HepG2 (cell line): ENCODE measurements around the gene PCSK5. TPM values are rescaled to one million over a fixed set of nuclear protein-coding genes. Genes with fewer than 3 reads are reported as not detected.

Source experiments
- ATAC-seq: fragments of 200-7000 bp; cut with Tn5 transposase; 3 replicates; pipeline ENCODE4 v1.9.1; 2020; ENCODE audit warnings: mild to moderate bottlenecking, moderate library complexity
- BruUV-seq: library from RNA; stranded (reverse); fragments of 400-500 nt; replicated peaks from 2 replicates; lab custom pipeline; 2021; lab: Mats Ljungman, UMichigan
- CTCF ChIA-PET: fragments of 300-600 bp; formaldehyde crosslinking; extraction: SDS; loops from one replicate; lab custom pipeline; 2021; ENCODE audit warnings: low total read pairs, inconsistent platforms, low intra/inter-chr PET ratio; lab: Yijun Ruan, JAX
- POLR2A ChIA-PET: fragments of 350-600 bp; sonication (Branson Sonifier 250); formaldehyde crosslinking; loops from one replicate; lab custom pipeline; 2020; ENCODE audit warnings: antibody characterized with exemption, inconsistent platforms; lab: Yijun Ruan, JAX
- DNase-seq: peaks from one replicate; pipeline ENCODE4 v3.0.0-alpha.2; 2015; ENCODE audit warnings: low spot score
- FAIRE-seq: peaks from 3 replicates; lab custom pipeline; 2011; peaks lifted over from hg19 to GRCh38; lab: Jason Lieb, UNC
- H2AFZ ChIP-seq: one replicate; pipeline ENCODE4 v1.6.1; 2011; ENCODE audit warnings: low read length, inconsistent platforms
- H3K27ac ChIP-seq: fragments of 300-600 bp; 3 replicates; pipeline ENCODE4 v1.8.0; 2011; ENCODE audit warnings: mixed run types, mild to moderate bottlenecking, mixed read lengths, low read length, inconsistent platforms; ENCODE audit not compliant: insufficient read depth; ENCODE audit errors: extremely low read length
- H3K27me3 ChIP-seq, 2 experiments: fragments of 200-600 bp in 1 of 2; 2 replicates in 1 of 2; 3 replicates in 1 of 2; pipeline versions ENCODE4 v1.6.0 to v1.8.0; 2011; ENCODE audit warnings: low read length in 2 of 2, mild to moderate bottlenecking in 2 of 2, moderate library complexity in 2 of 2, inconsistent platforms in 1 of 2; ENCODE audit not compliant: insufficient read depth in 2 of 2, control insufficient read depth in 1 of 2
- H3K36me3 ChIP-seq, 2 experiments: fragments of 200-600 bp in 1 of 2; replicated peaks in 1 of 2; 2 replicates in 1 of 2; 3 replicates in 1 of 2; pipeline versions ENCODE4 v1.5.1 to v1.8.0; 2011; ENCODE audit warnings: low read length in 2 of 2, inconsistent platforms in 1 of 2; ENCODE audit not compliant: insufficient read depth in 2 of 2, control insufficient read depth in 1 of 2
- H3K4me1 ChIP-seq: 2 replicates; pipeline ENCODE4 v1.5.1; 2012; ENCODE audit warnings: low read length, inconsistent platforms; ENCODE audit not compliant: insufficient read depth
- H3K4me2 ChIP-seq: 2 replicates; pipeline ENCODE4 v1.6.0; 2011; ENCODE audit warnings: low read depth, low read length, inconsistent platforms
- H3K4me3 ChIP-seq, 3 experiments: fragments of 200-600 bp in 1 of 3; sonication (generic), shearing (Covaris generic) in 1 of 3; replicated peaks in 1 of 3; 2 replicates each; pipeline ENCODE4 v1.5.1; 2011 to 2016; ENCODE audit warnings: low read length in 3 of 3, inconsistent platforms in 2 of 3, low read depth in 2 of 3, mild to moderate bottlenecking in 2 of 3, control low read depth in 1 of 3, mixed read lengths in 1 of 3; ENCODE audit not compliant: insufficient read depth in 1 of 3
- H3K79me2 ChIP-seq: one replicate; pipeline ENCODE4 v1.6.1; 2011; ENCODE audit warnings: low read length, inconsistent platforms; ENCODE audit not compliant: insufficient read depth
- H3K9ac ChIP-seq: 2 replicates; pipeline ENCODE4 v1.6.0; 2011; ENCODE audit warnings: mild to moderate bottlenecking, low read depth, low read length, inconsistent platforms; ENCODE audit not compliant: insufficient read depth
- H3K9me3 ChIP-seq: 2 replicates; pipeline ENCODE4 v1.5.1; 2012; ENCODE audit warnings: mild to moderate bottlenecking, low read length
- H4K20me1 ChIP-seq: 2 replicates; pipeline ENCODE4 v1.6.0; 2011; ENCODE audit warnings: inconsistent platforms, mild to moderate bottlenecking, low read length, moderate library complexity; ENCODE audit not compliant: insufficient read depth
- ETV5 ChIP-seq: IDR thresholded peaks from 2 replicates; pipeline ENCODE4 v1.6.1; 2018; ENCODE audit warnings: missing biosample characterization, missing genetic modification reagents, inconsistent platforms, borderline replicate concordance
- MAF1 ChIP-seq: sonication (generic); formaldehyde crosslinking; IDR thresholded peaks from 2 replicates; pipeline ENCODE4 v1.5.0; 2020; ENCODE audit warnings: missing genetic modification reagents, borderline replicate concordance
- MED13 ChIP-seq: sonication (generic); formaldehyde crosslinking; IDR thresholded peaks from 2 replicates; pipeline ENCODE4 v1.5.0; 2020; ENCODE audit warnings: missing genetic modification reagents
- RBAK ChIP-seq: sonication (generic); formaldehyde crosslinking; IDR thresholded peaks from 2 replicates; pipeline ENCODE4 v1.5.1; 2020; ENCODE audit warnings: mild to moderate bottlenecking, missing genetic modification reagents
- RCOR2 ChIP-seq: IDR thresholded peaks from 2 replicates; pipeline ENCODE4 v1.6.1; 2016; ENCODE audit warnings: missing biosample characterization, missing genetic modification reagents
- ZFP41 ChIP-seq: sonication (generic); formaldehyde crosslinking; IDR thresholded peaks from 2 replicates; pipeline ENCODE4 v1.4.0; 2020; ENCODE audit warnings: mild to moderate bottlenecking, missing genetic modification reagents, borderline replicate concordance
- ZFY ChIP-seq: sonication (generic); formaldehyde crosslinking; IDR thresholded peaks from 2 replicates; pipeline ENCODE4 v1.4.0; 2020; ENCODE audit warnings: missing genetic modification reagents
- ZNF30 ChIP-seq: sonication (generic); formaldehyde crosslinking; IDR thresholded peaks from 2 replicates; pipeline ENCODE4 v1.5.0; 2020; ENCODE audit warnings: mild to moderate bottlenecking, missing genetic modification reagents
- ZNF512B ChIP-seq: sonication (generic); formaldehyde crosslinking; IDR thresholded peaks from 2 replicates; pipeline ENCODE4 v1.5.1; 2020; ENCODE audit warnings: missing genetic modification reagents, mild to moderate bottlenecking, borderline replicate concordance
- ZNF543 ChIP-seq: sonication (generic); formaldehyde crosslinking; IDR thresholded peaks from 2 replicates; pipeline ENCODE4 v1.4.0; 2020; ENCODE audit warnings: mild to moderate bottlenecking, missing genetic modification reagents
- ZNF605 ChIP-seq: sonication (generic); formaldehyde crosslinking; IDR thresholded peaks from 2 replicates; pipeline ENCODE4 v1.8.0; 2022; ENCODE audit warnings: mild to moderate bottlenecking, missing genetic modification reagents
- ZNF768 ChIP-seq: sonication (generic); formaldehyde crosslinking; IDR thresholded peaks from 2 replicates; pipeline ENCODE4 v1.4.0; 2020; ENCODE audit warnings: missing genetic modification reagents
- WGBS: methylation state at CpG from one replicate; pipeline ENCODE4 v1.1.6; 2017; ENCODE audit warnings: low lambda C conversion rate; 5-methylcytosine and 5-hydroxymethylcytosine counted together
- in situ Hi-C: cut with HindIII; loops from 2 replicates; pipeline ENCODE4 v1.10.0; 2017; ENCODE audit warnings: low pct_unique_long_range_greater_than_20kb; ENCODE audit not compliant: extremely low pct_ligation_motif_present
- intact Hi-C: fragments of 100-400 bp; cut with micrococcal nuclease; formaldehyde crosslinking; loops from one replicate; pipeline ENCODE4 v1.10.0; 2022; ENCODE audit not compliant: unreplicated experiment
- polyA plus RNA-seq, 8 experiments: library from polyadenylated mRNA; depleted of rRNA in 3 of 8; stranded (reverse) in 7 of 8; unstranded in 1 of 8; fragments of >200 nt; fragmentation: Illumina TruSeq in 4 of 8; extraction: Trizol in 4 of 8; gene quantifications; 2 replicates each; pipeline versions ENCODE4 v1.2.1 to v1.2.3, GENCODE V29; 2011 to 2016; ENCODE audit warnings: low read depth in 4 of 8, missing spikeins in 1 of 8, mixed read lengths in 1 of 8; ENCODE audit not compliant: insufficient read depth in 1 of 8
- total RNA-seq, 5 experiments: library from RNA; depleted of rRNA; stranded (reverse); fragments of >200 nt; fragmentation: Illumina TruSeq; extraction: Trizol; gene quantifications; 2 replicates each; pipeline ENCODE4 v1.2.3, GENCODE V29; 2016; ENCODE audit warnings: low read depth in 1 of 5

PCSK5 gene
- total and polyA plus RNA-seq, 2 of the 13 experiments (the other 11 are each of a cell fraction or from before 2014, with no cell fraction given), result 0.55 to 0.66 TPM

GRCh38 chr9:76115396-76115795 lies 224.9 kb downstream of the PCSK5 start (continued):
- TF ChIP-seq ZNF512B (CRISPR knock-in tag) (no peak), ZNF30 (CRISPR knock-in tag) (no peak), ZFP41 (CRISPR knock-in tag) (no peak), ZNF605 (CRISPR knock-in tag) (no peak), ZNF768 (CRISPR knock-in tag) (no peak)

GRCh38 chr9:76115982-76116646 lies 225.6 kb downstream of the PCSK5 start:
- no peak overlapping the region for H3K9ac ChIP-seq
- FAIRE-seq (no peak), ATAC-seq (no peak), DNase-seq (no peak)
- H3K36me3 ChIP-seq, result no peaks in the 10 kb centered on the region
- 49% methylated on average over 2 of the region's 2 CpGs for WGBS
- H4K20me1 ChIP-seq, result no peaks in the 10 kb centered on the region
- in situ Hi-C loops (no loop called here), intact Hi-C loops (no loop called here)
- TF ChIP-seq MED13 (CRISPR knock-in tag) (no peak), ZNF543 (CRISPR knock-in tag) (no peak), ZFY (CRISPR knock-in tag) (no peak), RBAK (CRISPR knock-in tag) (no peak), ETV5 (no peak), MAF1 (CRISPR knock-in tag) (no peak), RCOR2 (CRISPR knock-in tag) (no peak)
- no peak overlapping the region for H3K4me2 ChIP-seq
- no peak overlapping the region for H2AFZ ChIP-seq
- BruUV-seq, result no TSS peak
- no peak overlapping the region for H3K27ac ChIP-seq
- ChIA-PET CTCF (no interaction called here), POLR2A (no interaction called here)
- no peaks in the 10 kb centered on the region for H3K4me1 ChIP-seq
- no peak overlapping the region for H3K4me3 ChIP-seq
- H3K9me3 ChIP-seq, result no peaks in the 10 kb centered on the region
- H3K79me2 ChIP-seq, result no peaks in the 10 kb centered on the region
- H3K27me3 ChIP-seq, result no peaks in the 10 kb centered on the region
